H9 (cell line): ENCODE results near the gene TCFL5. TPM values are rescaled to one million over a fixed set of nuclear protein-coding genes. Genes with fewer than 3 reads are reported as not detected.
A peak's percentile ranks its signal among the peaks of the same experiment; 100 is the strongest.

ENCODE experiments used
- DNase-seq: peaks from one replicate; pipeline ENCODE4 v3.0.0-alpha.2; 2017
- H2AFZ ChIP-seq: one replicate; pipeline ENCODE4 v1.6.1; 2013; ENCODE audit warnings: mild to moderate bottlenecking, low read length, control low read depth, moderate library complexity
- H2AK5ac ChIP-seq: 2 replicates; pipeline ENCODE4 v1.6.1; 2013; ENCODE audit warnings: low read length, control low read depth, mixed read lengths; ENCODE audit not compliant: insufficient read length
- H2BK120ac ChIP-seq: one replicate; pipeline ENCODE4 v1.6.1; 2013; ENCODE audit warnings: low read depth, mild to moderate bottlenecking, low read length, control low read depth, inconsistent platforms; ENCODE audit not compliant: poor library complexity, severe bottlenecking
- H2BK12ac ChIP-seq: 2 replicates; pipeline ENCODE4 v1.6.1; 2013; ENCODE audit warnings: low read length, control low read depth, mixed read lengths, low read depth; ENCODE audit not compliant: insufficient read length
- H2BK15ac ChIP-seq: 2 replicates; pipeline ENCODE4 v1.6.1; 2013; ENCODE audit warnings: low read depth, low read length, control low read depth
- H2BK20ac ChIP-seq: one replicate; pipeline ENCODE4 v1.6.1; 2013; ENCODE audit warnings: low read depth, mild to moderate bottlenecking, low read length, control low read depth, inconsistent platforms; ENCODE audit not compliant: poor library complexity, severe bottlenecking
- H2BK5ac ChIP-seq: 2 replicates; pipeline ENCODE4 v1.6.1; 2013; ENCODE audit warnings: low read length, control low read depth, mixed read lengths; ENCODE audit not compliant: insufficient read length
- H3K14ac ChIP-seq: 2 replicates; pipeline ENCODE4 v1.6.1; 2013; ENCODE audit warnings: low read length, control low read depth; ENCODE audit not compliant: insufficient read depth
- H3K18ac ChIP-seq: 2 replicates; pipeline ENCODE4 v1.6.1; 2013; ENCODE audit warnings: low read depth, mild to moderate bottlenecking, mixed read lengths, low read length, control low read depth; ENCODE audit not compliant: insufficient read length
- H3K23ac ChIP-seq: 2 replicates; pipeline ENCODE4 v1.6.1; 2013; ENCODE audit warnings: low read length, control low read depth, mixed read lengths, low read depth; ENCODE audit not compliant: insufficient read length
- H3K23me2 ChIP-seq: 2 replicates; pipeline ENCODE4 v1.6.1; 2013; ENCODE audit warnings: low read depth, mild to moderate bottlenecking, mixed read lengths, low read length, control low read depth; ENCODE audit not compliant: insufficient read length, poor library complexity, severe bottlenecking
- H3K27ac ChIP-seq: 2 replicates; pipeline ENCODE4 v1.5.1; 2013; ENCODE audit warnings: low read length, control low read depth, mixed read lengths, low read depth; ENCODE audit not compliant: insufficient read length
- H3K27me3 ChIP-seq: 2 replicates; pipeline ENCODE4 v1.6.1; 2013; ENCODE audit warnings: low read length, control low read depth, inconsistent platforms; ENCODE audit not compliant: insufficient read depth
- H3K4ac ChIP-seq: 2 replicates; pipeline ENCODE4 v1.6.1; 2013; ENCODE audit warnings: low read depth, mild to moderate bottlenecking, control low read depth, inconsistent platforms, low read length, moderate library complexity
- H3K4me1 ChIP-seq: 2 replicates; pipeline ENCODE4 v1.6.1; 2013; ENCODE audit warnings: low read length, control low read depth, inconsistent platforms; ENCODE audit not compliant: insufficient read depth
- H3K4me2 ChIP-seq: 2 replicates; pipeline ENCODE4 v1.6.1; 2013; ENCODE audit warnings: low read length, control low read depth, mixed read lengths; ENCODE audit not compliant: insufficient read length, insufficient read depth
- H3K56ac ChIP-seq: 2 replicates; pipeline ENCODE4 v1.6.1; 2013; ENCODE audit warnings: low read depth, mild to moderate bottlenecking, mixed read lengths, low read length, control low read depth; ENCODE audit not compliant: insufficient read length
- H3K79me1 ChIP-seq: 2 replicates; pipeline ENCODE4 v1.6.1; 2013; ENCODE audit warnings: low read depth, mild to moderate bottlenecking, moderate library complexity, low read length, control low read depth, inconsistent platforms; ENCODE audit not compliant: insufficient read depth, poor library complexity, severe bottlenecking
- H3K79me2 ChIP-seq: 2 replicates; pipeline ENCODE4 v1.6.1; 2013; ENCODE audit warnings: low read length, control low read depth, inconsistent platforms; ENCODE audit not compliant: insufficient read depth
- H3K9ac ChIP-seq: 2 replicates; pipeline ENCODE4 v1.6.1; 2013; ENCODE audit warnings: low read length, control low read depth, mixed read lengths; ENCODE audit not compliant: insufficient read length; ENCODE audit errors: extremely low read depth
- H3K9me3 ChIP-seq: one replicate; pipeline ENCODE4 v1.6.1; 2013; ENCODE audit warnings: low read depth, low read length, inconsistent platforms; ENCODE audit not compliant: control insufficient read depth
- H3T11ph ChIP-seq: one replicate; pipeline ENCODE4 v1.6.1; 2013; ENCODE audit warnings: mild to moderate bottlenecking, low read length, control low read depth, inconsistent platforms
- H4K20me1 ChIP-seq: one replicate; pipeline ENCODE4 v1.6.1; 2013; ENCODE audit not compliant: control insufficient read depth, insufficient read length, insufficient read depth
- H4K5ac ChIP-seq: 2 replicates; pipeline ENCODE4 v1.6.1; 2013; ENCODE audit warnings: low read depth, mild to moderate bottlenecking, mixed read lengths, low read length, control low read depth; ENCODE audit not compliant: insufficient read length
- H4K8ac ChIP-seq: replicated peaks from 2 replicates; pipeline ENCODE4 v1.6.1; 2013; ENCODE audit warnings: low read length, control low read depth, mixed read lengths, low read depth; ENCODE audit not compliant: insufficient read length
- H4K91ac ChIP-seq: 2 replicates; pipeline ENCODE4 v1.6.1; 2013; ENCODE audit warnings: low read depth, mild to moderate bottlenecking, moderate library complexity, mixed read lengths, low read length, control low read depth; ENCODE audit not compliant: insufficient read length
- H3K27ac Mint-ChIP-seq, 3 experiments: 2 replicates in 2 of 3; 3 replicates in 1 of 3; pipeline ENCODE4 v1.8.0; 2020 to 2021; ENCODE audit warnings: mixed read lengths in 3 of 3, mild to moderate bottlenecking in 1 of 3, moderate library complexity in 1 of 3
- H3K27me3 Mint-ChIP-seq: 2 replicates; pipeline ENCODE4 v1.8.0; 2021; ENCODE audit warnings: low read depth, mild to moderate bottlenecking, moderate library complexity, mixed read lengths
- H3K36me3 Mint-ChIP-seq, 3 experiments: 2 replicates in 2 of 3; 3 replicates in 1 of 3; pipeline ENCODE4 v1.8.0; 2020 to 2021; ENCODE audit warnings: low read depth in 3 of 3, mixed read lengths in 3 of 3; ENCODE audit not compliant: insufficient read depth in 1 of 3
- H3K4me1 Mint-ChIP-seq, 2 experiments: 2 replicates each; pipeline ENCODE4 v1.8.0; 2020; ENCODE audit warnings: mixed read lengths in 2 of 2
- H3K4me3 Mint-ChIP-seq, 2 experiments: 2 replicates in 1 of 2; 3 replicates in 1 of 2; pipeline ENCODE4 v1.8.0; 2020 to 2021; ENCODE audit warnings: mild to moderate bottlenecking in 2 of 2, mixed read lengths in 2 of 2, moderate library complexity in 1 of 2
- H3K9me3 Mint-ChIP-seq, 2 experiments: 2 replicates in 1 of 2; 3 replicates in 1 of 2; pipeline ENCODE4 v1.8.0; 2020; ENCODE audit warnings: mild to moderate bottlenecking in 2 of 2, mixed read lengths in 2 of 2, moderate library complexity in 1 of 2
- WGBS: extraction: QIAGEN DNeasy Blood & Tissue Kit; methylation state at CpG from one replicate; pipeline ENCODE4 v1.1.7; 2013; ENCODE audit warnings: missing lambda C conversion rate, low lambda C conversion rate, mixed read lengths; ENCODE audit not compliant: insufficient read length; ENCODE audit errors: extremely low coverage; 5-methylcytosine and 5-hydroxymethylcytosine counted together
- total RNA-seq: library from RNA; stranded (reverse); gene quantifications from 2 replicates; pipeline ENCODE4 v1.2.1, GENCODE V29; 2021
- TF ChIP-seq, protein P1 (sequence below): fragments of 200-600 bp; sonication (generic); conservative IDR thresholded peaks from 3 replicates; pipeline ENCODE4 v1.8.0; 2021; ENCODE audit warnings: antibody characterized with exemption, mild to moderate bottlenecking

The TCFL5 gene
- total RNA-seq, 1 experiment from 2014 or later, result 16.4 TPM

- no peaks in the 10 kb centered on the region for H3K9me3 ChIP-seq
- H3K36me3 Mint-ChIP-seq, result peaks cover 42 to 56% (median 50%) of the 10 kb centered on the region in 3 experiments
- no peak for DNase-seq
- no peak overlapping the region for H3K4me2 ChIP-seq
- H2BK15ac ChIP-seq, result no peak overlapping the region
- H2AFZ ChIP-seq, result no peak overlapping the region
- no peaks in the 10 kb centered on the region; the same call in 1 of the 2 replicates for H3K4me1 ChIP-seq
- no peak overlapping the region for H2BK20ac ChIP-seq
- no peak overlapping the region for H4K8ac ChIP-seq
- no peak overlapping the region for H4K91ac ChIP-seq
- no peaks in the 10 kb centered on the region for H4K20me1 ChIP-seq
- no peak overlapping the region for H2AK5ac ChIP-seq
- no peak overlapping the region for H4K5ac ChIP-seq
- H3K9ac ChIP-seq, result no peak overlapping the region
- peak overlapping the region in 1 of 2 experiments; percentile 16; a peak in 1 of 5 replicates for H3K4me3 Mint-ChIP-seq
- no peaks in the 10 kb centered on the region for H3K79me2 ChIP-seq
- no peaks in the 10 kb centered on the region for H3K23me2 ChIP-seq
- H3K4ac ChIP-seq, result no peak overlapping the region
- H3K56ac ChIP-seq, result no peak overlapping the region
- no peak overlapping the region for H2BK5ac ChIP-seq
- H3K27ac ChIP-seq, result no peak overlapping the region
- H3K14ac ChIP-seq, result no peak overlapping the region
- no peak overlapping the region for H3K18ac ChIP-seq
- H3K23ac ChIP-seq, result no peak overlapping the region
- H3K4me1 Mint-ChIP-seq, result peaks cover 32 to 37% of the 10 kb centered on the region in 2 experiments
- H2BK12ac ChIP-seq, result no peak overlapping the region
- no peaks in the 10 kb centered on the region for H3K27me3 Mint-ChIP-seq
- no peak overlapping the region for H3T11ph ChIP-seq
- H2BK120ac ChIP-seq, result no peak overlapping the region
- H3K9me3 Mint-ChIP-seq, result no peaks in the 10 kb centered on the region; a peak in 1 of 5 replicates
- peaks cover 2% of the 10 kb centered on the region for H3K79me1 ChIP-seq
- H3K27me3 ChIP-seq, result no peaks in the 10 kb centered on the region
- TF ChIP-seq, protein P1, sequence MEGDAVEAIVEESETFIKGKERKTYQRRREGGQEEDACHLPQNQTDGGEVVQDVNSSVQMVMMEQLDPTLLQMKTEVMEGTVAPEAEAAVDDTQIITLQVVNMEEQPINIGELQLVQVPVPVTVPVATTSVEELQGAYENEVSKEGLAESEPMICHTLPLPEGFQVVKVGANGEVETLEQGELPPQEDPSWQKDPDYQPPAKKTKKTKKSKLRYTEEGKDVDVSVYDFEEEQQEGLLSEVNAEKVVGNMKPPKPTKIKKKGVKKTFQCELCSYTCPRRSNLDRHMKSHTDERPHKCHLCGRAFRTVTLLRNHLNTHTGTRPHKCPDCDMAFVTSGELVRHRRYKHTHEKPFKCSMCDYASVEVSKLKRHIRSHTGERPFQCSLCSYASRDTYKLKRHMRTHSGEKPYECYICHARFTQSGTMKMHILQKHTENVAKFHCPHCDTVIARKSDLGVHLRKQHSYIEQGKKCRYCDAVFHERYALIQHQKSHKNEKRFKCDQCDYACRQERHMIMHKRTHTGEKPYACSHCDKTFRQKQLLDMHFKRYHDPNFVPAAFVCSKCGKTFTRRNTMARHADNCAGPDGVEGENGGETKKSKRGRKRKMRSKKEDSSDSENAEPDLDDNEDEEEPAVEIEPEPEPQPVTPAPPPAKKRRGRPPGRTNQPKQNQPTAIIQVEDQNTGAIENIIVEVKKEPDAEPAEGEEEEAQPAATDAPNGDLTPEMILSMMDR, result no peak
- peak overlapping the region in 1 of 3 experiments; percentile 92; a peak in 3 of 7 replicates for H3K27ac Mint-ChIP-seq
- WGBS, result no CpG with 5 or more reads among the region's 11 CpGs
Observed at GRCh38 chr20:62901891-62902290, 40.3 kb upstream of the TCFL5 start.
